Smooth muscle cell (in vitro differentiated cells): ENCODE measurements around the gene PDHB. TPM values are rescaled to one million over a fixed set of nuclear protein-coding genes. Genes with fewer than 3 reads are reported as not detected.
"Not testable (repeated sequence)": the region's sequence is repeated elsewhere in the genome, so short reads cannot be mapped to it uniquely, and the experiment has no call there.

Experiments
- DNase-seq: peaks from one replicate; lab custom pipeline; 2025; ENCODE audit not compliant: unreplicated experiment; lab: John Stamatoyannopoulos, UW
- H2AFZ ChIP-seq: fragments of 200-600 bp; sonication (generic); 2 replicates; pipeline ENCODE4 v1.6.0; 2016; ENCODE audit warnings: antibody characterized with exemption, low read depth, mild to moderate bottlenecking
- H3F3A ChIP-seq: fragments of 200-600 bp; sonication (generic); 2 replicates; pipeline ENCODE4 v1.6.0; 2017; ENCODE audit warnings: antibody characterized with exemption, low read depth
- H3K27ac ChIP-seq: fragments of 200-600 bp; sonication (generic); 2 replicates; pipeline ENCODE4 v1.5.1; 2016; ENCODE audit warnings: low read depth, mild to moderate bottlenecking
- H3K27me3 ChIP-seq: fragments of 200-600 bp; sonication (generic); 2 replicates; pipeline ENCODE4 v1.6.1; 2016; ENCODE audit warnings: low read depth, mild to moderate bottlenecking
- H3K36me3 ChIP-seq: fragments of 200-600 bp; sonication (generic); 2 replicates; pipeline ENCODE4 v1.5.1; 2016; ENCODE audit warnings: low read depth
- H3K4me1 ChIP-seq: fragments of 200-600 bp; sonication (generic); 2 replicates; pipeline ENCODE4 v1.5.1; 2016; ENCODE audit warnings: low read depth
- H3K4me2 ChIP-seq: fragments of 200-600 bp; sonication (generic); 2 replicates; pipeline ENCODE4 v1.6.0; 2016; ENCODE audit warnings: mild to moderate bottlenecking
- H3K4me3 ChIP-seq: fragments of 200-600 bp; sonication (generic); 2 replicates; pipeline ENCODE4 v1.5.1; 2016; ENCODE audit warnings: mild to moderate bottlenecking
- H3K79me2 ChIP-seq: fragments of 200-600 bp; sonication (generic); 2 replicates; pipeline ENCODE4 v1.6.0; 2016; ENCODE audit warnings: low read depth, mild to moderate bottlenecking
- H3K9ac ChIP-seq: fragments of 200-600 bp; sonication (generic); 2 replicates; pipeline ENCODE4 v1.6.0; 2016; ENCODE audit warnings: low read depth
- H3K9me3 ChIP-seq: fragments of 200-600 bp; sonication (generic); replicated peaks from 2 replicates; pipeline ENCODE4 v1.5.1; 2016; ENCODE audit warnings: low read depth
- H4K20me1 ChIP-seq: fragments of 200-600 bp; sonication (generic); 2 replicates; pipeline ENCODE4 v1.6.0; 2016; ENCODE audit warnings: low read depth
- CTCF ChIP-seq: fragments of 200-600 bp; sonication (generic); IDR thresholded peaks from 2 replicates; pipeline ENCODE4 v1.5.1; 2017; ENCODE audit warnings: borderline replicate concordance, mild to moderate bottlenecking, antibody characterized with exemption; ENCODE audit not compliant: insufficient read depth, poor library complexity, severe bottlenecking
- WGBS: methylation state at CpG from one replicate; pipeline ENCODE4 v1.1.7; 2016; ENCODE audit warnings: low lambda C conversion rate; 5-methylcytosine and 5-hydroxymethylcytosine counted together
- polyA plus RNA-seq: library from polyadenylated mRNA; unstranded; fragments of >200 nt; fragmentation: Nextera tagmentation; extraction: Ambion mirVana; gene quantifications from 2 replicates; pipeline ENCODE4 v1.2.1, GENCODE V29; 2016
- total RNA-seq: library from RNA; depleted of rRNA; stranded (reverse); fragments of >200 nt; gene quantifications from 2 replicates; pipeline ENCODE4 v1.2.3, GENCODE V29; 2014

Gene PDHB
- total and polyA plus RNA-seq, 2 experiments from 2014 or later, result 123 to 128 TPM

GRCh38 chr3:58441514-58442450, 8.2 kb upstream of the PDHB start:
- no peak overlapping the region for H3K4me2 ChIP-seq
- no peak overlapping the region for H3K9ac ChIP-seq
- H3K79me2 ChIP-seq, result no peaks in the 10 kb centered on the region
- H3K36me3 ChIP-seq, result no peaks in the 10 kb centered on the region
- no peaks in the 10 kb centered on the region for H3K9me3 ChIP-seq
- peak overlapping the region; percentile 85 for H3K27ac ChIP-seq
- no peak for DNase-seq
- H3K4me3 ChIP-seq, result no peak overlapping the region
- no peak for TF ChIP-seq CTCF
- H3K4me1 ChIP-seq, result peaks cover 3% of the 10 kb centered on the region
- H3F3A ChIP-seq, result no peaks in the 10 kb centered on the region
- H4K20me1 ChIP-seq, result no peaks in the 10 kb centered on the region
- no peak overlapping the region for H2AFZ ChIP-seq
- 86% methylated on average over 4 of the region's 4 CpGs for WGBS
- no peaks in the 10 kb centered on the region for H3K27me3 ChIP-seq

- Histone ChIP-seq H3K27ac (peak overlapping the region; percentile 85), H3K4me2 (peak overlapping the region; percentile 66), H2AFZ (peak overlapping the region; percentile 35)
- WGBS, result 42% methylated on average over 6 of the region's 6 CpGs
- H3K4me1 ChIP-seq, H3K9ac ChIP-seq, H3K79me2 ChIP-seq, H3K27me3 ChIP-seq, H3K4me3 ChIP-seq, H4K20me1 ChIP-seq, H3K36me3 ChIP-seq, H3K9me3 ChIP-seq, H3F3A ChIP-seq, DNase-seq: not testable (repeated sequence)
These were observed 7.3 kb upstream of the PDHB start for GRCh38 chr3:58440996-58441355.

DNA sequence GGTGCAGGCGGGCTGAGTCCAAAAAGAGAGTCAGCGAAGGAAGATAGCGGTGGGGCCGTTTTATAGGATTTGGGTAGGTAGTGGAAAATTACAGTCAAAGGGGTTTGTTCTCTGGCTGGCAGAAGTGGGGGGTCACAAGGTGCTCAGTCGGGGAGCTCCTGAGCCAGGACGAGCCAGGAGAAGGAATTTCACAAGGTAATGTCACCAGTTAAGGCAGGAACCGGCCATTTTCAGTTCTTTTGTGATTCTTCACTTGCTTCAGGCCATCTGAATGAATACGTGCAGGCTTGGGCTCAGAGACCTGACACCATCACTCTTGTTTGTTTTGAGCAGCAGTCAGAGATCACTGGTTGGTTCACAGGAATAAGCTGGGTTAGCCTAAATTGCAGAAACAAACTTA, 3.6 kb upstream of the PDHB start:
- not testable (repeated sequence) for H3K4me2 ChIP-seq, H3K9ac ChIP-seq, H2AFZ ChIP-seq, DNase-seq, H3K36me3 ChIP-seq, H3K9me3 ChIP-seq, H3K4me3 ChIP-seq, H3K27ac ChIP-seq, H4K20me1 ChIP-seq, H3K79me2 ChIP-seq, H3F3A ChIP-seq, H3K27me3 ChIP-seq
- 66% methylated on average over 8 of the region's 8 CpGs for WGBS
- peaks cover 16% of the 10 kb centered on the region for H3K4me1 ChIP-seq

DNA sequence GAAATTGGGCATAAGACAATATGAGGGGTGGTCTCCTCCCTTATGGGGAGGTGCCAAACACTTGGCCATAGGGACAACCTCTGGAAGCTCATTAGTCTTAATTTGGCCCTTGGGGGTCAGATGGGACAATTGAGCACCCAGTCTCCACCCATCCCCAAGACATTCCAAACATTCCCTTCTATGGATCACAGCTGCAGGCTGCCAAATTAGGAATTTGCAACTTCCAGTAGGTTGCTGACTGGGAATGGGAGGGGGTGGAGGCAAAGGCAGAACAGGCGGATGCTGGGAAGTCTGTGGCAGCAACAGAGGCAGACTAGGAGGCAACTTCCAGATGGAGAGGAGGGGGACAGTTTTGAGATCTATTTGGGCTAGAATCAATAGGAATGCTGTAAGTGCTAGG, 1.4 kb upstream of the PDHB start:
- peak overlapping the region; percentile 51 for H3K27ac ChIP-seq
- no peak for DNase-seq
- no peak overlapping the region for H3K9ac ChIP-seq
- H3K4me3 ChIP-seq, result no peak overlapping the region
- peaks cover 13% of the 10 kb centered on the region for H3K4me1 ChIP-seq
- peaks cover 9% of the 10 kb centered on the region for H4K20me1 ChIP-seq
- WGBS, result 53% methylated on average over 1 of the region's 1 CpG
- TF ChIP-seq CTCF, result no peak
- no peak overlapping the region for H2AFZ ChIP-seq
- no peaks in the 10 kb centered on the region for H3F3A ChIP-seq
- peaks cover 3% of the 10 kb centered on the region for H3K36me3 ChIP-seq
- H3K9me3 ChIP-seq, result no peaks in the 10 kb centered on the region
- H3K27me3 ChIP-seq, result no peaks in the 10 kb centered on the region
- peak overlapping the region; percentile 93 for H3K4me2 ChIP-seq
- H3K79me2 ChIP-seq, result peaks cover 18% of the 10 kb centered on the region
